ENCODE results near the gene KIRREL3. TPM values are rescaled to one million over a fixed set of nuclear protein-coding genes. Genes with fewer than 3 reads are reported as not detected.

Gene KIRREL3
- total RNA-seq, 1 donor from 2014 or later, result under 0.01 TPM

- Histone ChIP-seq H3K9me3 (ENCODE audit: control insufficient read depth in 3 of 3, low read length in 3 of 3) (peaks cover 0 to 2% (median 0%) of the 10 kb centered on the region in 3 donors), H3K4me1 (ENCODE audit: control insufficient read depth in 3 of 3, insufficient read depth in 3 of 3, low read length in 3 of 3) (peaks cover 0 to 4% (median 0%) of the 10 kb centered on the region in 3 donors), H3K9ac (ENCODE audit: low read depth in 1 of 3, low read length in 3 of 3) (no peak overlapping the region), H3K36me3 (ENCODE audit: control insufficient read depth in 3 of 3, insufficient read depth in 3 of 3, low read length in 3 of 3) (no peaks in the 10 kb centered on the region), H3K27ac (ENCODE audit: low read depth, low read length) (no peak overlapping the region), H3K27me3 (ENCODE audit: control insufficient read depth in 3 of 3, insufficient read depth in 3 of 3, low read length in 3 of 3) (peaks cover 0 to 14% (median 0%) of the 10 kb centered on the region in 3 donors), H3K4me3 (ENCODE audit: low read length in 3 of 3) (no peak overlapping the region)
Measured at GRCh38 chr11:126722956-126723664, 277.5 kb downstream of the KIRREL3 start.

DNA sequence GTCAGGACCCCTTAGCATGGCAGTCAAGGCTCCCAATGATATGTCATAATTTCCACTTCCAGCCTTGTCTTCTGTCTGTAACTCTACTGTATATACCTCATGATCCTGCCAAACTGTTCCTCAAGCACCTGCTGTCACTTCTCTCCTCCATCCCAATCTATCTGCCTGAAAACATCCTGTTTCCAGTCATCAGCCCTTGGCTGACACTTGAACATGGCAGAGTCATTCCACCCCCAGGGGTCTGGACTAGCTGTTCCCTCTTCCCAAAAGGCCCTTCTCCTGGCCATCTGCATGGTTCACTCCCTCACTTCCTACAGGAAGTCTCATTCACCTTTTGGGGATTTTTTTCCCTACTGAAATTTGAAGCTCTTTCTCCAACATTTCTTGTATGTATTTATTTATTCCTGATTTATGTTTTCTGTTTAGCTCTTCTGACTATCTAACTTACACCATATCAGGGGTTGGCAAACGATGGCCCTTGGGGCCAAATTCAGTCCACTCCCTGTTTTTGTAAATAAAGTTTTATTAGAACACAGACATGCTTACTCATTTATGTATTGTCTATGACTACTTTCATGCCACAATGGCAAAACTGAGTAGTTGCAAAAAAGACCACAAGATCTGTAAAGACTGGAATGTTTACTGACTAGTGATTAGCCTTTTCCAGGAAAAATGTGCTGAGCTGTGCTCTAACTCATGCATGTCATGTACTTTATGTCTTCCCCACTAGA, 278.4 kb downstream of the KIRREL3 start:
- Histone ChIP-seq H3K4me3 (ENCODE audit: low read length in 3 of 3) (no peak overlapping the region), H3K27ac (ENCODE audit: low read depth, low read length) (no peak overlapping the region), H3K9me3 (ENCODE audit: control insufficient read depth in 3 of 3, low read length in 3 of 3) (peaks cover 0 to 2% (median 0%) of the 10 kb centered on the region in 3 donors), H3K9ac (ENCODE audit: low read depth in 1 of 3, low read length in 3 of 3) (no peak overlapping the region), H3K4me1 (ENCODE audit: control insufficient read depth in 3 of 3, insufficient read depth in 3 of 3, low read length in 3 of 3) (peaks cover 0 to 4% (median 0%) of the 10 kb centered on the region in 3 donors), H3K27me3 (ENCODE audit: control insufficient read depth in 3 of 3, insufficient read depth in 3 of 3, low read length in 3 of 3) (peaks cover 0 to 5% (median 0%) of the 10 kb centered on the region in 3 donors), H3K36me3 (ENCODE audit: control insufficient read depth in 3 of 3, insufficient read depth in 3 of 3, low read length in 3 of 3) (no peaks in the 10 kb centered on the region)

- Histone ChIP-seq H3K4me3 (ENCODE audit: low read length in 3 of 3) (no peak overlapping the region), H3K4me1 (ENCODE audit: control insufficient read depth in 3 of 3, insufficient read depth in 3 of 3, low read length in 3 of 3) (peaks cover 0 to 4% (median 0%) of the 10 kb centered on the region in 3 donors), H3K27me3 (ENCODE audit: control insufficient read depth in 3 of 3, insufficient read depth in 3 of 3, low read length in 3 of 3) (peaks cover 0 to 10% (median 2%) of the 10 kb centered on the region in 3 donors), H3K27ac (ENCODE audit: low read depth, low read length) (no peak overlapping the region), H3K9me3 (ENCODE audit: control insufficient read depth in 3 of 3, low read length in 3 of 3) (peaks cover 0 to 2% (median 0%) of the 10 kb centered on the region in 3 donors), H3K36me3 (ENCODE audit: control insufficient read depth in 3 of 3, insufficient read depth in 3 of 3, low read length in 3 of 3) (no peaks in the 10 kb centered on the region), H3K9ac (ENCODE audit: low read depth in 1 of 3, low read length in 3 of 3) (no peak overlapping the region)
Measured at GRCh38 chr11:126720539-126721235, 279.9 kb downstream of the KIRREL3 start.

- Histone ChIP-seq H3K36me3 (ENCODE audit: control insufficient read depth in 3 of 3, insufficient read depth in 3 of 3, low read length in 3 of 3) (no peaks in the 10 kb centered on the region), H3K9me3 (ENCODE audit: control insufficient read depth in 3 of 3, low read length in 3 of 3) (peaks cover 0 to 2% (median 0%) of the 10 kb centered on the region in 3 donors), H3K27ac (ENCODE audit: low read depth, low read length) (no peak overlapping the region), H3K4me1 (ENCODE audit: control insufficient read depth in 3 of 3, insufficient read depth in 3 of 3, low read length in 3 of 3) (peaks cover 0 to 4% (median 0%) of the 10 kb centered on the region in 3 donors), H3K4me3 (ENCODE audit: low read length in 3 of 3) (no peak overlapping the region), H3K9ac (ENCODE audit: low read depth in 1 of 3, low read length in 3 of 3) (no peak overlapping the region), H3K27me3 (ENCODE audit: control insufficient read depth in 3 of 3, insufficient read depth in 3 of 3, low read length in 3 of 3) (peaks cover 0 to 10% (median 2%) of the 10 kb centered on the region in 3 donors)
Measured at GRCh38 chr11:126719740-126720139, 280.8 kb downstream of the KIRREL3 start.

- H3K27me3 ChIP-seq (ENCODE audit: control insufficient read depth in 3 of 3, insufficient read depth in 3 of 3, low read length in 3 of 3), result peaks cover 0 to 18% (median 4%) of the 10 kb centered on the region in 3 donors
- H3K9me3 ChIP-seq (ENCODE audit: control insufficient read depth in 3 of 3, low read length in 3 of 3), result peaks cover 0 to 2% (median 0%) of the 10 kb centered on the region in 3 donors
- H3K36me3 ChIP-seq (ENCODE audit: control insufficient read depth in 3 of 3, insufficient read depth in 3 of 3, low read length in 3 of 3), result no peaks in the 10 kb centered on the region
- H3K9ac ChIP-seq (ENCODE audit: low read depth in 1 of 3, low read length in 3 of 3), result no peak overlapping the region
- no peak overlapping the region for H3K4me3 ChIP-seq (ENCODE audit: low read length in 3 of 3)
- no peak overlapping the region for H3K27ac ChIP-seq (ENCODE audit: low read depth, low read length)
- H3K4me1 ChIP-seq (ENCODE audit: control insufficient read depth in 3 of 3, insufficient read depth in 3 of 3, low read length in 3 of 3), result peaks cover 0 to 4% (median 0%) of the 10 kb centered on the region in 3 donors
Measured at GRCh38 chr11:126718276-126718675, 282.3 kb downstream of the KIRREL3 start.

GRCh38 chr11:126716456-126717083, 284.0 kb downstream of the KIRREL3 start:
- Histone ChIP-seq H3K36me3 (ENCODE audit: control insufficient read depth in 3 of 3, insufficient read depth in 3 of 3, low read length in 3 of 3) (no peaks in the 10 kb centered on the region), H3K9me3 (ENCODE audit: control insufficient read depth in 3 of 3, low read length in 3 of 3) (no peaks in the 10 kb centered on the region), H3K9ac (ENCODE audit: low read depth in 1 of 3, low read length in 3 of 3) (no peak overlapping the region), H3K4me3 (ENCODE audit: low read length in 3 of 3) (no peak overlapping the region), H3K4me1 (ENCODE audit: control insufficient read depth in 3 of 3, insufficient read depth in 3 of 3, low read length in 3 of 3) (peaks cover 0 to 4% (median 0%) of the 10 kb centered on the region in 3 donors), H3K27me3 (ENCODE audit: control insufficient read depth in 3 of 3, insufficient read depth in 3 of 3, low read length in 3 of 3) (peaks cover 0 to 23% (median 9%) of the 10 kb centered on the region in 3 donors), H3K27ac (ENCODE audit: low read depth, low read length) (no peak overlapping the region)

DNA sequence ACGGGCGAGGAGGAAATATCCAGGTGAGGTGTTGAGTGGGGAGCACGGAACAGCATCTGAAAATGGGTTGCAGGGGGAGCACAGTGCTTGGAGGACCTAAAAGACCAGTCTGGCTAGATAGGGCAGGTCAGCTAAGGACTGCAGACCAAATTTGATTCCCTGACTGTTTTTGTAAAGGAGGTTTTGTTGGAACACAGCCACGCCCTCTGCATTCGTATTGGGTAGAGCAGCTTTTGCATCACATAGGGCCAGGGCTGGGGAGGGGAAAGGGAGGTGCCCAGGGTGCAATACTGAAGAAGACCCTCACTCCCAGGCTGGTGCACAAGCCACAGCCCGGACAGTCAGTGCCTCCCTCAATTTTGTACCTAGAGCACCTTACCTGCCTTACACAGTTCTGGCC, 286.8 kb downstream of the KIRREL3 start:
- no peak overlapping the region for H3K4me3 ChIP-seq (ENCODE audit: low read length in 3 of 3)
- no peak overlapping the region for H3K27ac ChIP-seq (ENCODE audit: low read depth, low read length)
- no peak overlapping the region for H3K9ac ChIP-seq (ENCODE audit: low read depth in 1 of 3, low read length in 3 of 3)
- no peaks in the 10 kb centered on the region for H3K36me3 ChIP-seq (ENCODE audit: control insufficient read depth in 3 of 3, insufficient read depth in 3 of 3, low read length in 3 of 3)
- H3K9me3 ChIP-seq (ENCODE audit: control insufficient read depth in 3 of 3, low read length in 3 of 3), result no peaks in the 10 kb centered on the region
- H3K4me1 ChIP-seq (ENCODE audit: control insufficient read depth in 3 of 3, insufficient read depth in 3 of 3, low read length in 3 of 3), result no peaks in the 10 kb centered on the region
- H3K27me3 ChIP-seq (ENCODE audit: control insufficient read depth in 3 of 3, insufficient read depth in 3 of 3, low read length in 3 of 3), result peaks cover 0 to 23% (median 9%) of the 10 kb centered on the region in 3 donors

DNA sequence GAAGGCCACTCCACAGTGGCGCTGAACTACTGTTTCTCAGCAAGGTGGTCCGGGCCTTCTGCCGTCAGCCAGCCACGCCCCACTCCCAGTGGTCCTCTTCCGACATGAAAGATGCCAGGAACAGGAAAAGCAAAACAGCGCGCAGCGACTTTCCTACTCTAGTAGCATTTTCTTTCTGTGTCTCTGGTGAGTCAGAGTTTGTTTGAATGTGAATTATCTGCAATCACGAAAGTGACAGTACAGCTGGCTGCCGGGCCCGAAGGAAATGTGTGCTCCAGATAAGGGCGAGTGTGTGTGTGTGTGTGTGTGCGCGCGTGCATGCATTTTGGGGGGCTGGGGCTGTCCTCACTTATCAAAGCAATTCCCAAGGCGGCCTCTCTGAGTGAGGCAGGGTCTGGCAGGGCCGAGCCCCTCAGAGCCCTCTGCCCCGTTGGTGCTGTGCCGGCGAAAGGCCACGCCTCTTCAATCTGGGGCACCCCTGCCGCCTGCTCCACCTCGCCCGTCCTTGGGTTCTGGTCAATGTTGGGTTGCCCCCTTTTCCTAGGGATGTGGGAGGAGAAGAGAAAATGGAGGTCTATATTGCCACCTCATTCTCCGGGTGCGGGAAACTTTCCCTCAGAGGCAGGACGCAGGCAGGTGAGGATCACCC, 288.5 kb downstream of the KIRREL3 start:
- H3K27ac ChIP-seq (ENCODE audit: low read depth, low read length), result no peak overlapping the region
- H3K27me3 ChIP-seq (ENCODE audit: control insufficient read depth in 3 of 3, insufficient read depth in 3 of 3, low read length in 3 of 3), result peaks cover 0 to 21% (median 9%) of the 10 kb centered on the region in 3 donors
- H3K36me3 ChIP-seq (ENCODE audit: control insufficient read depth in 3 of 3, insufficient read depth in 3 of 3, low read length in 3 of 3), result no peaks in the 10 kb centered on the region
- no peaks in the 10 kb centered on the region for H3K9me3 ChIP-seq (ENCODE audit: control insufficient read depth in 3 of 3, low read length in 3 of 3)
- no peak overlapping the region for H3K9ac ChIP-seq (ENCODE audit: low read depth in 1 of 3, low read length in 3 of 3)
- H3K4me3 ChIP-seq (ENCODE audit: low read length in 3 of 3), result no peak overlapping the region
- no peaks in the 10 kb centered on the region for H3K4me1 ChIP-seq (ENCODE audit: control insufficient read depth in 3 of 3, insufficient read depth in 3 of 3, low read length in 3 of 3)

GRCh38 chr11:126710804-126711399, 289.7 kb downstream of the KIRREL3 start:
- H3K27me3 ChIP-seq (ENCODE audit: control insufficient read depth in 3 of 3, insufficient read depth in 3 of 3, low read length in 3 of 3), result peaks cover 0 to 18% (median 7%) of the 10 kb centered on the region in 3 donors
- no peak overlapping the region for H3K9ac ChIP-seq (ENCODE audit: low read depth in 1 of 3, low read length in 3 of 3)
- H3K36me3 ChIP-seq (ENCODE audit: control insufficient read depth in 3 of 3, insufficient read depth in 3 of 3, low read length in 3 of 3), result no peaks in the 10 kb centered on the region
- H3K4me3 ChIP-seq (ENCODE audit: low read length in 3 of 3), result no peak overlapping the region
- H3K9me3 ChIP-seq (ENCODE audit: control insufficient read depth in 3 of 3, low read length in 3 of 3), result no peaks in the 10 kb centered on the region
- no peaks in the 10 kb centered on the region for H3K4me1 ChIP-seq (ENCODE audit: control insufficient read depth in 3 of 3, insufficient read depth in 3 of 3, low read length in 3 of 3)
- H3K27ac ChIP-seq (ENCODE audit: low read depth, low read length), result no peak overlapping the region
